Measurements from ENCODE around the gene GTF2H2C.

DNA sequence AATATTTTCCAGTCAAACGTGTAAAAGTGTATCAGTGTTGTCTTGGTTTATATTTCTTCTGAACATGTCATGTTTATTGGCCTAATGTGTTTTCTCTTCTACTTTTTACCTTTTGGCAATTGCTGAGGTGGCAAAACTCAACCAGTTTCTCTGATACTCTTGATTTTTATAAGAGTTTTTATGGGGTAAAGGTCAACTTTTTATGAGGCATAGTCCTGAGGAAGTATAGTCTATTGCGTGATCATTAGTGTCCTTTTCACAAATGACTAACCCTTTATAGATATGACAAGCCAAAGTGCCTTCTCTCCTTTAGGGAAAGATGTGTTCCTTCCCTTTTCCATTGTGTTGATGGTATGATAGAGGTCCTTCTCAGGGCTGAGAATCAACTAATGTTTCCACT lies 34.5 kb upstream of the GTF2H2C start:
- TF ChIP-seq, protein P1, sequence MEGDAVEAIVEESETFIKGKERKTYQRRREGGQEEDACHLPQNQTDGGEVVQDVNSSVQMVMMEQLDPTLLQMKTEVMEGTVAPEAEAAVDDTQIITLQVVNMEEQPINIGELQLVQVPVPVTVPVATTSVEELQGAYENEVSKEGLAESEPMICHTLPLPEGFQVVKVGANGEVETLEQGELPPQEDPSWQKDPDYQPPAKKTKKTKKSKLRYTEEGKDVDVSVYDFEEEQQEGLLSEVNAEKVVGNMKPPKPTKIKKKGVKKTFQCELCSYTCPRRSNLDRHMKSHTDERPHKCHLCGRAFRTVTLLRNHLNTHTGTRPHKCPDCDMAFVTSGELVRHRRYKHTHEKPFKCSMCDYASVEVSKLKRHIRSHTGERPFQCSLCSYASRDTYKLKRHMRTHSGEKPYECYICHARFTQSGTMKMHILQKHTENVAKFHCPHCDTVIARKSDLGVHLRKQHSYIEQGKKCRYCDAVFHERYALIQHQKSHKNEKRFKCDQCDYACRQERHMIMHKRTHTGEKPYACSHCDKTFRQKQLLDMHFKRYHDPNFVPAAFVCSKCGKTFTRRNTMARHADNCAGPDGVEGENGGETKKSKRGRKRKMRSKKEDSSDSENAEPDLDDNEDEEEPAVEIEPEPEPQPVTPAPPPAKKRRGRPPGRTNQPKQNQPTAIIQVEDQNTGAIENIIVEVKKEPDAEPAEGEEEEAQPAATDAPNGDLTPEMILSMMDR (IDR thresholded peaks at IDR 0.05), result no peak
- TF ChIP-seq POLR2A (IDR thresholded peaks at IDR 0.05) (no peak), EP300 (IDR thresholded peaks at IDR 0.05) (no peak)
